Measurements from ENCODE around the gene ZNRF2.

The ZNRF2 gene

DNA sequence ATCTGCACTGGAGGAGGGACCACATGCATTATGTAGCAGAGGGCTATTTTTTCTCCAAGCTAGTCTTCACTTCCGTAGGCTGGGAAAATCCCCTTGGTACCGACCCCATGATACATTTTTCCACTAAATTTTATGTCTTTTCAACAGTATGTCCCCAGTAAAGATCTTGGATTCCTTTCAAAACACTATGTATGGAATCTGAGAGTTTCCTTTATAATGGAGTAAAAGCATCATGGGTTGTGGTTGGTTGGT is 4.8 kb upstream of the ZNRF2 start:
- no peak overlapping the region for H3K18ac ChIP-seq (ENCODE audit: low read length)
- no peak overlapping the region for H2BK120ac ChIP-seq (ENCODE audit: low read depth, low read length)
- no peak overlapping the region for H3K9ac ChIP-seq (ENCODE audit: low read depth, low read length, poor library complexity)
- no peak overlapping the region for H3K27ac ChIP-seq (replicated peaks; ENCODE audit: low read length)
- no peak overlapping the region for H2BK5ac ChIP-seq (ENCODE audit: low read length)
- H2BK15ac ChIP-seq (ENCODE audit: low read length), result no peak overlapping the region
- H3K4me1 ChIP-seq (ENCODE audit: control insufficient read depth in 2 of 2, insufficient read depth in 1 of 2, low read depth in 1 of 2, low read length in 2 of 2), result peaks cover 0 to 2% of the 10 kb centered on the region in 2 donors
- DNase-seq (ENCODE audit: low spot score), result no peak
- H3K79me1 ChIP-seq (ENCODE audit: low read depth, low read length), result no peaks in the 10 kb centered on the region
- no peak overlapping the region for H3K4ac ChIP-seq (ENCODE audit: low read length)
- H2AFZ ChIP-seq (ENCODE audit: low read length), result no peak overlapping the region
- no peak overlapping the region for H3K4me3 ChIP-seq (ENCODE audit: low read length in 2 of 2)
- no peaks in the 10 kb centered on the region for H3K9me3 ChIP-seq (replicated peaks in 1 of 2; ENCODE audit: control insufficient read depth in 2 of 2, insufficient read depth in 1 of 2, low read depth in 1 of 2, low read length in 2 of 2)
- H3K36me3 ChIP-seq (replicated peaks in 1 of 2; ENCODE audit: control insufficient read depth in 2 of 2, insufficient read depth in 2 of 2, low read length in 2 of 2), result no peaks in the 10 kb centered on the region
- H3K14ac ChIP-seq (ENCODE audit: low read length), result no peak overlapping the region
- H2BK12ac ChIP-seq (ENCODE audit: low read length), result no peak overlapping the region
- no peak overlapping the region for H2AK5ac ChIP-seq (ENCODE audit: low read depth, low read length)
- H3K23ac ChIP-seq (ENCODE audit: low read depth, low read length, poor library complexity), result no peak overlapping the region
- peaks cover 0 to 44% (median 0%) of the 10 kb centered on the region in 3 experiments for H3K27me3 ChIP-seq (ENCODE audit: control insufficient read depth in 3 of 3, insufficient read depth in 3 of 3, low read depth in 1 of 3, low read length in 3 of 3)
- H4K91ac ChIP-seq (ENCODE audit: low read depth, low read length, poor library complexity), result no peak overlapping the region
- H3K4me2 ChIP-seq (ENCODE audit: insufficient read depth, low read length, poor library complexity, severe bottlenecking), result no peak overlapping the region
- no CpG with 5 or more reads among the region's 2 CpGs for WGBS, 2 donors (ENCODE audit: extremely low coverage in 2 of 2, insufficient read length in 2 of 2, insufficient replicate concordance in 1 of 2)
- no peak overlapping the region for H4K8ac ChIP-seq (ENCODE audit: low read depth, low read length)

DNA sequence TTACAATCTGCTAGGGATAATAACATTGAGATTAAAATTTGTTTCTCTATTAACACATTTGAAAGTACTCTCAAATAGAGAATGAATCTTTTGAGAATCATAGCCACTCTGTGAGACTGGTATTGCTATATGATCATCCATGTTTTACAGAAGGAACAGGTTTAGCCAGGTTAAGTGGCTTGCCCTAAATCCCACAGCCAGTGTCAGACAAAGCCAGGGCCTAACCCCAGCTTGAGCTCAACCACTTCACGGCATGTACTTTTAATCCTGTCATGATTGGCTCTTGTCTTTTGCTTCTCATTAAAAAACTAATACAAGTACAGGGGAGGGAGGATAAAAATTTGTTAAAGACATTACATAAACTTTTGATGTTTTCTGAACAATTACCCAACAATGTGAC is 3.8 kb upstream of the ZNRF2 start:
- Histone ChIP-seq H2BK5ac (ENCODE audit: low read length) (no peak overlapping the region), H3K27ac (replicated peaks; ENCODE audit: low read length) (no peak overlapping the region), H3K4me2 (ENCODE audit: insufficient read depth, low read length, poor library complexity, severe bottlenecking) (no peak overlapping the region), H3K79me1 (ENCODE audit: low read depth, low read length) (no peaks in the 10 kb centered on the region), H2AFZ (ENCODE audit: low read length) (no peak overlapping the region), H3K4me1 (ENCODE audit: control insufficient read depth in 2 of 2, insufficient read depth in 1 of 2, low read depth in 1 of 2, low read length in 2 of 2) (peaks cover 0 to 2% of the 10 kb centered on the region in 2 donors), H2BK12ac (ENCODE audit: low read length) (no peak overlapping the region), H3K14ac (ENCODE audit: low read length) (no peak overlapping the region), H3K9ac (ENCODE audit: low read depth, low read length, poor library complexity) (no peak overlapping the region), H3K36me3 (replicated peaks in 1 of 2; ENCODE audit: control insufficient read depth in 2 of 2, insufficient read depth in 2 of 2, low read length in 2 of 2) (no peaks in the 10 kb centered on the region), H3K4me3 (ENCODE audit: low read length in 2 of 2) (no peak overlapping the region), H4K91ac (ENCODE audit: low read depth, low read length, poor library complexity) (no peak overlapping the region), H3K27me3 (ENCODE audit: control insufficient read depth in 3 of 3, insufficient read depth in 3 of 3, low read depth in 1 of 3, low read length in 3 of 3) (peaks cover 0 to 44% (median 0%) of the 10 kb centered on the region in 3 experiments), H2AK5ac (ENCODE audit: low read depth, low read length) (no peak overlapping the region), H3K9me3 (replicated peaks in 1 of 2; ENCODE audit: control insufficient read depth in 2 of 2, insufficient read depth in 1 of 2, low read depth in 1 of 2, low read length in 2 of 2) (no peaks in the 10 kb centered on the region), H4K8ac (ENCODE audit: low read depth, low read length) (no peak overlapping the region), H3K4ac (ENCODE audit: low read length) (no peak overlapping the region), H3K18ac (ENCODE audit: low read length) (no peak overlapping the region), H3K23ac (ENCODE audit: low read depth, low read length, poor library complexity) (no peak overlapping the region), H2BK15ac (ENCODE audit: low read length) (no peak overlapping the region), H2BK120ac (ENCODE audit: low read depth, low read length) (no peak overlapping the region)
- DNase-seq (ENCODE audit: low spot score), result no peak
- WGBS, 2 donors (ENCODE audit: extremely low coverage in 2 of 2, insufficient read length in 2 of 2, insufficient replicate concordance in 1 of 2), result no CpG with 5 or more reads among the region's 1 CpG

DNA sequence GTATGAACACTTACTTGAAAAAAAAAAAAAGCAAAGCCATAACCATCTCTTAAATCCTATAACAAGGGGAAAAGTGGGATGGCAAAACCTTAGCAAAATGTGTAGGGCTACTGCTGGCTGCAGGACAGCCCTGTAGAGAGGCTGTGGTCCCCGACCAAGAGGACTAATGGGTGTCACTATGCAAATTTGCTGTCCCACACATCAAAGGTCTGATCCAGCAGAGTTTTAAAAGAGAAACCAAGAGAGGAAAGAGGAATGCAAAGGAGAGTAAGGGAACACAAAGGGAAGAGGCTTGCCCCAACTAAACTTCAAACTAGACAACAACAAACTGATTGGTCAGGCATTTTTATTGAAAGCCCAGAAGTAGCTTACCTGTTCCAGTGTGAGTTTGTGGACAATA is 3.1 kb upstream of the ZNRF2 start:
- Histone ChIP-seq H3K14ac (ENCODE audit: low read length) (no peak overlapping the region), H3K18ac (ENCODE audit: low read length) (no peak overlapping the region), H3K4me2 (ENCODE audit: insufficient read depth, low read length, poor library complexity, severe bottlenecking) (no peak overlapping the region), H2BK120ac (ENCODE audit: low read depth, low read length) (no peak overlapping the region), H4K91ac (ENCODE audit: low read depth, low read length, poor library complexity) (no peak overlapping the region), H3K4ac (ENCODE audit: low read length) (no peak overlapping the region), H3K4me1 (ENCODE audit: control insufficient read depth in 2 of 2, insufficient read depth in 1 of 2, low read depth in 1 of 2, low read length in 2 of 2) (peaks cover 0 to 2% of the 10 kb centered on the region in 2 donors), H3K79me1 (ENCODE audit: low read depth, low read length) (no peaks in the 10 kb centered on the region), H4K8ac (ENCODE audit: low read depth, low read length) (no peak overlapping the region), H2BK5ac (ENCODE audit: low read length) (no peak overlapping the region), H2BK12ac (ENCODE audit: low read length) (no peak overlapping the region), H3K9me3 (replicated peaks in 1 of 2; ENCODE audit: control insufficient read depth in 2 of 2, insufficient read depth in 1 of 2, low read depth in 1 of 2, low read length in 2 of 2) (no peaks in the 10 kb centered on the region), H2AFZ (ENCODE audit: low read length) (no peak overlapping the region), H3K27me3 (ENCODE audit: control insufficient read depth in 3 of 3, insufficient read depth in 3 of 3, low read depth in 1 of 3, low read length in 3 of 3) (peaks cover 0 to 44% (median 0%) of the 10 kb centered on the region in 3 experiments), H3K27ac (replicated peaks; ENCODE audit: low read length) (no peak overlapping the region), H3K36me3 (replicated peaks in 1 of 2; ENCODE audit: control insufficient read depth in 2 of 2, insufficient read depth in 2 of 2, low read length in 2 of 2) (no peaks in the 10 kb centered on the region), H3K9ac (ENCODE audit: low read depth, low read length, poor library complexity) (no peak overlapping the region), H2AK5ac (ENCODE audit: low read depth, low read length) (no peak overlapping the region), H3K4me3 (ENCODE audit: low read length in 2 of 2) (no peak overlapping the region), H2BK15ac (ENCODE audit: low read length) (no peak overlapping the region), H3K23ac (ENCODE audit: low read depth, low read length, poor library complexity) (no peak overlapping the region)
- WGBS, 2 donors (ENCODE audit: extremely low coverage in 2 of 2, insufficient read length in 2 of 2, insufficient replicate concordance in 1 of 2), result no CpG with 5 or more reads among the region's 1 CpG
- no peak for DNase-seq (ENCODE audit: low spot score)

DNA sequence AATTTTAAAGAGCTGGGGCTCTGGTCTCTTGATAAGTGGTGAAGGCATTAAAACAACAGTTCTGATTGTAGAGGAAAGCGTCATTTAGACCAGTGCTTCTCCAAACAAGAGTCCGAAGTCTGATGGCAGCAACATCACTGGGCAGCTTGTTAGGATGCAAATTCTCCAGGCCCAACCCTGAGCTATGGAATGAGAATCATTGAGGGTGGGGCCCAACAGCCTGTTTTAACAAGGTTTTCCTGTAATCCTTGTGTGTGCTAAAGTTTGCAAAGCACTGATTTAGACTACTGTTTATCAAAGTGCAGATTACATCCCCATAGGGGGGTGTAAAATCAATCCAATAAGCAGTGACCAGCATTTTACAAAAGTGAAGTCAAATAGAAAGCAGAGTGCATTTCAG is 2.6 kb upstream of the ZNRF2 start:
- Histone ChIP-seq H3K27me3 (ENCODE audit: control insufficient read depth in 3 of 3, insufficient read depth in 3 of 3, low read depth in 1 of 3, low read length in 3 of 3) (peaks cover 0 to 44% (median 0%) of the 10 kb centered on the region in 3 experiments), H2BK5ac (ENCODE audit: low read length) (no peak overlapping the region), H3K79me1 (ENCODE audit: low read depth, low read length) (no peaks in the 10 kb centered on the region), H3K27ac (replicated peaks; ENCODE audit: low read length) (no peak overlapping the region), H3K9me3 (replicated peaks in 1 of 2; ENCODE audit: control insufficient read depth in 2 of 2, insufficient read depth in 1 of 2, low read depth in 1 of 2, low read length in 2 of 2) (no peaks in the 10 kb centered on the region), H4K8ac (ENCODE audit: low read depth, low read length) (no peak overlapping the region), H3K4me1 (ENCODE audit: control insufficient read depth in 2 of 2, insufficient read depth in 1 of 2, low read depth in 1 of 2, low read length in 2 of 2) (peaks cover 0 to 3% of the 10 kb centered on the region in 2 donors), H3K4ac (ENCODE audit: low read length) (no peak overlapping the region), H3K4me3 (ENCODE audit: low read length in 2 of 2) (no peak overlapping the region), H3K14ac (ENCODE audit: low read length) (no peak overlapping the region), H2BK15ac (ENCODE audit: low read length) (no peak overlapping the region), H3K9ac (ENCODE audit: low read depth, low read length, poor library complexity) (no peak overlapping the region), H3K36me3 (replicated peaks in 1 of 2; ENCODE audit: control insufficient read depth in 2 of 2, insufficient read depth in 2 of 2, low read length in 2 of 2) (no peaks in the 10 kb centered on the region), H3K4me2 (ENCODE audit: insufficient read depth, low read length, poor library complexity, severe bottlenecking) (no peak overlapping the region), H4K91ac (ENCODE audit: low read depth, low read length, poor library complexity) (no peak overlapping the region), H3K18ac (ENCODE audit: low read length) (no peak overlapping the region), H2BK120ac (ENCODE audit: low read depth, low read length) (no peak overlapping the region), H2AFZ (ENCODE audit: low read length) (no peak overlapping the region), H2AK5ac (ENCODE audit: low read depth, low read length) (no peak overlapping the region), H3K23ac (ENCODE audit: low read depth, low read length, poor library complexity) (no peak overlapping the region), H2BK12ac (ENCODE audit: low read length) (no peak overlapping the region)
- no CpG with 5 or more reads among the region's 2 CpGs for WGBS, 2 donors (ENCODE audit: extremely low coverage in 2 of 2, insufficient read length in 2 of 2, insufficient replicate concordance in 1 of 2)
- no peak for DNase-seq (ENCODE audit: low spot score)
